Measurements from ENCODE around the gene FFAR4.

FFAR4 gene

DNA sequence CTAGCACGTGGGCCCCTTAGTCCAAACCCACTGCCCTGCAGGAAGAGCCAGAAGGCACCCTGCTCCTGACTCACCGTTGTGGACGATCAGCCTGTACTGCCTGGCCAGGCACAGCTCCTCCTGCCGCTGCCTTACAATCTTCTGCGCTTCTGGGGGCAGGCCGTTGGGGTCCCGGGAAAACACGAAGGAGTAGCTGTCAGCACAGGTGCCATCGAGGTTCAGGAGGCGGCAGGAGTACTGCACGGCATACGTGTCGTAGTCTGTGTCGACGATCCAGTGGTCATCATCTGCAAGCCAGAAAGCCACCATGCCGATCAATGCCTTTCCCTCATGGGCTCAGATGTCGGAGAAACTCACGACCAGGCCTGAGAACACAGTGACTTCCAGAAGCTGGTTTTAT lies 27.3 kb downstream of the FFAR4 start:
- TF ChIP-seq ARNT (IDR thresholded peaks at IDR 0.05), result no peak
- no peak for TF ChIP-seq L3MBTL2 (conservative IDR thresholded peaks at IDR 0.05)
- no peak for TF ChIP-seq NFRKB (IDR thresholded peaks at IDR 0.05)
- TF ChIP-seq FOXM1 (IDR thresholded peaks at IDR 0.05; ENCODE audit: borderline replicate concordance), result no peak
- TF ChIP-seq FOXK2 (IDR thresholded peaks at IDR 0.05), result no peak
- TF ChIP-seq HDGF (IDR thresholded peaks at IDR 0.05; ENCODE audit: borderline replicate concordance), result no peak
- TF ChIP-seq BHLHE40 (IDR thresholded peaks at IDR 0.05; ENCODE audit: borderline replicate concordance), result no peak
- TF ChIP-seq TARDBP (IDR thresholded peaks at IDR 0.05), result no peak
- TF ChIP-seq CTBP1 (IDR thresholded peaks at IDR 0.05; ENCODE audit: borderline replicate concordance), result no peak
- TF ChIP-seq FOXA1 (IDR thresholded peaks at IDR 0.05), result no peak
- TF ChIP-seq SP1 (IDR thresholded peaks at IDR 0.05), result no peak
- TF ChIP-seq SUZ12 (IDR thresholded peaks at IDR 0.05), result no peak
- TF ChIP-seq, protein P1, sequence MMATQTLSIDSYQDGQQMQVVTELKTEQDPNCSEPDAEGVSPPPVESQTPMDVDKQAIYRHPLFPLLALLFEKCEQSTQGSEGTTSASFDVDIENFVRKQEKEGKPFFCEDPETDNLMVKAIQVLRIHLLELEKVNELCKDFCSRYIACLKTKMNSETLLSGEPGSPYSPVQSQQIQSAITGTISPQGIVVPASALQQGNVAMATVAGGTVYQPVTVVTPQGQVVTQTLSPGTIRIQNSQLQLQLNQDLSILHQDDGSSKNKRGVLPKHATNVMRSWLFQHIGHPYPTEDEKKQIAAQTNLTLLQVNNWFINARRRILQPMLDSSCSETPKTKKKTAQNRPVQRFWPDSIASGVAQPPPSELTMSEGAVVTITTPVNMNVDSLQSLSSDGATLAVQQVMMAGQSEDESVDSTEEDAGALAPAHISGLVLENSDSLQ (IDR thresholded peaks at IDR 0.05), result no peak
- TF ChIP-seq LEF1 (IDR thresholded peaks at IDR 0.05; ENCODE audit: borderline replicate concordance), result no peak
- no peak for TF ChIP-seq ZNF384 (IDR thresholded peaks at IDR 0.05)
- TF ChIP-seq ELF4 (IDR thresholded peaks at IDR 0.05), result no peak
- ChIA-PET CTCF (no interaction called here), POLR2A (no interaction called here)
- DNase-seq (ENCODE audit: extremely low spot score), result no peak

DNA sequence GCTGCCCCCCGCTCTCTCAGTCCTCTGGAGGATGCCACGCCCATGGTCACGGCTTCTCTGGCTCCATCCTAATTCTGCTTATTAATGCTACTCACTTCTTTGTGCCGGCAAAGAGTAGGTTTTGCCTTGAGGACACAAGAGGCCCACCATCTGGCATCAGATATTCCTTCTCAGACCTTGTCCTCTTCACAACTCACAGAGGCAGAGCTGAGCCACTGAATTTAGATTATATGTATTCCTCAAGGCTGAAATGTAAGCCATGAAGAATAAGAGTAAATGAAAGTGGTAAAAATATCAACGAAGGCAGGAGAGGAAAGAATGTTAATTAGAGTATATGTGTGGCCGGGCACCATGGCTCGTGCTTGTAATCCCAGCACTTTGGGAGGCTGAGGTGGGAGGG lies 28.1 kb downstream of the FFAR4 start:
- ChIA-PET CTCF (no interaction called here), POLR2A (no interaction called here)
- DNase-seq (ENCODE audit: extremely low spot score), result no peak
- no peak for TF ChIP-seq NFRKB (IDR thresholded peaks at IDR 0.05)
- TF ChIP-seq LEF1 (IDR thresholded peaks at IDR 0.05; ENCODE audit: borderline replicate concordance), result no peak
- TF ChIP-seq FOXM1 (IDR thresholded peaks at IDR 0.05; ENCODE audit: borderline replicate concordance), result no peak
- no peak for TF ChIP-seq SUZ12 (IDR thresholded peaks at IDR 0.05)

DNA sequence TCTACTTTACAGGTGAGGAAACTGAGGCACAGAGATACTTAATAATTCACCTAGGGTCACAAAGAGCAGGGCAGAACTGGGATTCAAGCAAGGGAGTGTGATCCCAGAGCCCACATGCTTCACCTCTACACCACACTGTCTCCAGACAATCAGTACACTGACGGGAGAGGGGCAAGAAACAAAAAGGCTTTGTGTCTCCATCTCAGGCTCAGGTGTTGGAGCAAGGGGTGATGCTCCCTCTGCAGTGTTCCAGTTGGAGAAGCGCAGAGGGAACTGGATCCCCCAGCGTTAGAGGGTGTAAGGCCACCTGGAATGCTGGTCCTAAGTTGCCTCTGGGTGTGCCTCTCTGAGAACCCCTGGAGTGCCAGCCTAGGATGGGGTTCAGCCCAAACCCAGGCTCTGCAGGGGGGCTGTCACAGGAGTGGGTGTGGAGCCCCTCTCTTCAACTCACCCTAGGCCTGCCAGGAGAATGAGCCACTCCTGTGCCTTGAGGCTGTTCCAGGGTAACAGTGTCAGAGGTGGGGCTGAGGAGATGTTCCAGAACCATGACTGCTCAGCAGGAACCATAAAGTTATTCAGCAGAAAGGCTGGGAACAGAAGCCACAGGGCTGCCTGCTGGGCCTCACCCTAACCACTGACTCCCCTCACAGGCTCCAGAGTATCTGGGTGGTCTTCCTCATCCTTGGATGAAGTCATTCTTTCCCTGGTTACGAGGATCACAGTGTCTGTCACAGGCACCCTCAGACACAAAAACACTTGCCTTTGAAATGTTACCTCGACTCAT lies 29.1 kb downstream of the FFAR4 start:
- ChIA-PET POLR2A (no interaction called here), CTCF (no interaction called here)
- DNase-seq (ENCODE audit: extremely low spot score), result no peak
- no peak for TF ChIP-seq FOXK2 (IDR thresholded peaks at IDR 0.05)

DNA sequence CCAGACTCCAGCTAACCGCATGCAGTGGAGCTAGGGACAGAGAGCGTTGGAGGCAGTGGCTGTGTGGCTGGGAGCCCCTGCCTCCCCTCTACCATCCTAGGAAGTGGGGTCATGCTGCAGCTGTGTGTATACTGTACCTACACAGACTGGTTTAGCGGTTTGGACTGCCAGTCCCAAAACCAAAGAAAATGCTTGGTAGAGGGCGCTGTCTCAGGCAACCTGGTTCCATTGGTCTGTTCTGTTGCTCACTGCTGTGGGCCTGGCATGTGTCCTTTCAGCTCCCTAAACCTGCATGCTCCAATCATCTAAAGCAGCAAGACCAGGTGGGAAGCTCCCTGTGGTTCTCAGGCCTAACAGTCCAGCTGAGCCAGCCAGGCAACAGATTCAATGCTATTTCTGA lies 30.1 kb downstream of the FFAR4 start:
- POLR2A ChIA-PET, result no interaction called here
- DNase-seq (ENCODE audit: extremely low spot score), result no peak
- CTCF ChIA-PET, result interaction anchor here (0.6 kb wide), 1 partner anchor 86 kb away, joined by 3 read pairs; no protein-coding TSS in a partner anchor
- TF ChIP-seq TARDBP (IDR thresholded peaks at IDR 0.05) (no peak), SUZ12 (IDR thresholded peaks at IDR 0.05) (no peak), NFRKB (IDR thresholded peaks at IDR 0.05) (no peak), ARNT (IDR thresholded peaks at IDR 0.05) (no peak), BHLHE40 (IDR thresholded peaks at IDR 0.05; ENCODE audit: borderline replicate concordance) (no peak), ELF4 (IDR thresholded peaks at IDR 0.05) (no peak), SP1 (IDR thresholded peaks at IDR 0.05) (no peak), CTBP1 (IDR thresholded peaks at IDR 0.05; ENCODE audit: borderline replicate concordance) (no peak)
- TF ChIP-seq, protein P1 (IDR thresholded peaks at IDR 0.05), result no peak

DNA sequence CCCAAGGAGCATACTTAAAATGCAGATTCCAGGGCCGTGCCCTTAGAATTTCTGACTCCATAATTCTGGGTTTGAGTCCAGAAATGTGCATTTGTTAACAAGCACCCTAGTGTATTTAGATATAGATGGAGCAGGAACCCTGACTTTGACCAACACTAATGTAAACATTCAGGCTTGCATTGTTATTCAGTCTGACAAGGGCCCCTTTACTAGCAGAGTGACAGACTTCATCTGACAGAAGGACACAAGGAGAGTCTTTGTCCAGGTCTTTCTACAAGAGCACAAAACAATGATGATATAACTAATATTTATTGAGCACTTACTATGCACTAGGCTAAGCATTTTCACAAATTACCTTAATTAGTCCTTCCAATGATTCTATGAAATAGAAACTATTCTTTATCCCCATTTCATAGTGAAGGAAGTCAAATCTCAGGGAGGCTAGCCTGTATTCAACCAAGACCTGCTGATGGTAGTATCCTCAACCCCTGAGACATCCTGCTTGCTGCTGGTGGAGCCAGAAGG lies 30.7 kb downstream of the FFAR4 start:
- ChIA-PET POLR2A (no interaction called here), CTCF (interaction anchor here (0.6 kb wide), 1 partner anchor 85 kb away, joined by 3 read pairs; no protein-coding TSS in a partner anchor)
- TF ChIP-seq ELF4 (IDR thresholded peaks at IDR 0.05) (no peak), FOXA1 (IDR thresholded peaks at IDR 0.05) (no peak)
- no peak for DNase-seq (ENCODE audit: extremely low spot score)

DNA sequence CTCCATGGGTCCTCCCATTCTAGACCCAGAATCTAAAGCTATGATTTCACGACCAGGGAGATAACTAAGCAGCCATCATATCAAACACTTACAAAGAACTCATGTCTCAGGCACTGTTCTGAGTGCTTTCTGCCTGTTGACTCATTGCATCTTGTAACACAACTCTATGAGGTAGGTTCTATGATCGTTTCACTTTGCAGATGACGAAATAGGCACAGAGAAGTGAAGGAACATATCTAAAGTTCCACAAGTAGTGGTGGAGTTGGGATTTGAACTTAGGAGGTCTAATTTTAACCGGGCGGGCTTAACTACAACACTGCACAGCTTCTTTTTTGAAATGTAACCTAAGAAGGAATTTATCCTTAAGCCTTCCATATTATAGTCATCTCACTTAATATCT lies 31.7 kb downstream of the FFAR4 start:
- CTCF ChIA-PET, result no interaction called here

More for the DNA sequence above, 31.7 kb downstream of the FFAR4 start:
- TF ChIP-seq LEF1 (IDR thresholded peaks at IDR 0.05; ENCODE audit: borderline replicate concordance) (no peak), ZNF384 (IDR thresholded peaks at IDR 0.05) (no peak), BHLHE40 (IDR thresholded peaks at IDR 0.05; ENCODE audit: borderline replicate concordance) (no peak), L3MBTL2 (conservative IDR thresholded peaks at IDR 0.05) (no peak), CTBP1 (IDR thresholded peaks at IDR 0.05; ENCODE audit: borderline replicate concordance) (no peak), SP1 (IDR thresholded peaks at IDR 0.05) (no peak), FOXK2 (IDR thresholded peaks at IDR 0.05) (no peak), FOXM1 (IDR thresholded peaks at IDR 0.05; ENCODE audit: borderline replicate concordance) (no peak), NFRKB (IDR thresholded peaks at IDR 0.05) (no peak), HDGF (IDR thresholded peaks at IDR 0.05; ENCODE audit: borderline replicate concordance) (no peak), ELF4 (IDR thresholded peaks at IDR 0.05) (no peak), FOXA1 (IDR thresholded peaks at IDR 0.05) (no peak), TARDBP (IDR thresholded peaks at IDR 0.05) (no peak), SUZ12 (IDR thresholded peaks at IDR 0.05) (no peak)
- TF ChIP-seq, protein P1 (IDR thresholded peaks at IDR 0.05), result no peak
- POLR2A ChIA-PET, result no interaction called here
- DNase-seq (ENCODE audit: extremely low spot score), result no peak
